NT2/D1 (cell line): Measurements from ENCODE around the gene PTCH2.

Experiments
- SUZ12 ChIP-seq: IDR thresholded peaks from 2 replicates; pipeline ENCODE4 v1.6.1; 2011; ENCODE audit not compliant: insufficient read length, insufficient read depth; ENCODE audit errors: extremely low read depth
- YY1 ChIP-seq: IDR thresholded peaks from 2 replicates; pipeline ENCODE4 v1.6.1; 2011; ENCODE audit not compliant: insufficient read length, insufficient read depth
- ZNF274 ChIP-seq: IDR thresholded peaks from 2 replicates; pipeline ENCODE4 v1.6.1; 2011; ENCODE audit warnings: mild to moderate bottlenecking, low read depth, low read length

- TF ChIP-seq YY1 (no peak), ZNF274 (no peak), SUZ12 (no peak)
These were observed 65.0 kb downstream of the PTCH2 start for GRCh38 chr1:44777969-44778635.
